Measurements from ENCODE around the gene AURKAIP1. TPM values are rescaled to one million over a fixed set of nuclear protein-coding genes. Genes with fewer than 3 reads are reported as not detected.
"Not testable (repeated sequence)": the region's sequence is repeated elsewhere in the genome, so short reads cannot be mapped to it uniquely, and the experiment has no call there.

AURKAIP1 gene
- total RNA-seq, 6 experiments from 2014 or later = 178 to 206 (median 196) TPM

DNA sequence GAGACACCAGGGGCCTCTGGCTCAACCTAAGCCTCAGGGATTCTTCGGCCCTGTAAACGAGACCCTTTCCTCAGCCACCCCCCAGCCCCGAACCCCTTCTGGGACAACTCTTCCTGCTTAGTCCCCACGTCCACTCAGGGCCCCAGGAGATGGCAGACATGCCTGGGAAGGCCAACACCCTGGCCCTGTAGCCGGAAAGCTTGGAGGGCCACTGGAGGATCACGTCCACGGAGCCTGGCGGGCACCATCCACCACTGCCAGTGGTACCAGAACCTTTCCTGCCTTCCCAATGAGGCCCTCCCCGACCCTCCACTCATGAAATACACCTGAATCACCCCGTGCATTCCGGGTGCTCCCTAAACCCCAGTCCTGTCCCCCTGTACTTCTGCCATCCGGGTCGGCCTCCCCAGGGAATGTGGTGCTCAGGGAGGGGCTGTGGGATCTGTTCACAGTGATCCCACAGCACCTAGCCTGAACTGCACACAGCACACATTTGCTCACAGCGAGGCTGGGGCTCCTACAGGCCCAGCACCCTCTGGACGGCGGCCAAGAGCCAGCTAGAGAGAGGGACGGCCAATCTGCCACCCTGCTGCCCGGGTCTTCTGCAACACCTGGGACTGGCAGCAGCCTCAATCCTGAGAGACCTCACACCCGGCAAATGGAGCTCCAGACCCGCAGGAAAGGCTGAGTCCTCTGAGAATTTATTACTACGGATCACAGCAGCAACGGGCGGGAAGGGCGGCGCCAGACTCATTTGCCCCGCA, 1.8 kb downstream of the AURKAIP1 start:
- Mint-ChIP-seq H3K36me3 (ENCODE audit: low read depth) (no peaks in the 10 kb centered on the region), H3K27ac (peak overlapping the region; percentile 48; the same call in 1 of the 2 replicates), H3K27me3 (ENCODE audit: insufficient read depth) (no peaks in the 10 kb centered on the region), H3K4me3 (peak overlapping the region; percentile 91), H3K4me1 (ENCODE audit: low read depth) (peaks cover 11% of the 10 kb centered on the region; the same call in 1 of the 2 replicates), H3K9me3 (no peaks in the 10 kb centered on the region)
- no peak for DNase-seq
- TF ChIP-seq, protein P1, sequence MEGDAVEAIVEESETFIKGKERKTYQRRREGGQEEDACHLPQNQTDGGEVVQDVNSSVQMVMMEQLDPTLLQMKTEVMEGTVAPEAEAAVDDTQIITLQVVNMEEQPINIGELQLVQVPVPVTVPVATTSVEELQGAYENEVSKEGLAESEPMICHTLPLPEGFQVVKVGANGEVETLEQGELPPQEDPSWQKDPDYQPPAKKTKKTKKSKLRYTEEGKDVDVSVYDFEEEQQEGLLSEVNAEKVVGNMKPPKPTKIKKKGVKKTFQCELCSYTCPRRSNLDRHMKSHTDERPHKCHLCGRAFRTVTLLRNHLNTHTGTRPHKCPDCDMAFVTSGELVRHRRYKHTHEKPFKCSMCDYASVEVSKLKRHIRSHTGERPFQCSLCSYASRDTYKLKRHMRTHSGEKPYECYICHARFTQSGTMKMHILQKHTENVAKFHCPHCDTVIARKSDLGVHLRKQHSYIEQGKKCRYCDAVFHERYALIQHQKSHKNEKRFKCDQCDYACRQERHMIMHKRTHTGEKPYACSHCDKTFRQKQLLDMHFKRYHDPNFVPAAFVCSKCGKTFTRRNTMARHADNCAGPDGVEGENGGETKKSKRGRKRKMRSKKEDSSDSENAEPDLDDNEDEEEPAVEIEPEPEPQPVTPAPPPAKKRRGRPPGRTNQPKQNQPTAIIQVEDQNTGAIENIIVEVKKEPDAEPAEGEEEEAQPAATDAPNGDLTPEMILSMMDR (IDR thresholded peaks at IDR 0.05) = no peak

DNA sequence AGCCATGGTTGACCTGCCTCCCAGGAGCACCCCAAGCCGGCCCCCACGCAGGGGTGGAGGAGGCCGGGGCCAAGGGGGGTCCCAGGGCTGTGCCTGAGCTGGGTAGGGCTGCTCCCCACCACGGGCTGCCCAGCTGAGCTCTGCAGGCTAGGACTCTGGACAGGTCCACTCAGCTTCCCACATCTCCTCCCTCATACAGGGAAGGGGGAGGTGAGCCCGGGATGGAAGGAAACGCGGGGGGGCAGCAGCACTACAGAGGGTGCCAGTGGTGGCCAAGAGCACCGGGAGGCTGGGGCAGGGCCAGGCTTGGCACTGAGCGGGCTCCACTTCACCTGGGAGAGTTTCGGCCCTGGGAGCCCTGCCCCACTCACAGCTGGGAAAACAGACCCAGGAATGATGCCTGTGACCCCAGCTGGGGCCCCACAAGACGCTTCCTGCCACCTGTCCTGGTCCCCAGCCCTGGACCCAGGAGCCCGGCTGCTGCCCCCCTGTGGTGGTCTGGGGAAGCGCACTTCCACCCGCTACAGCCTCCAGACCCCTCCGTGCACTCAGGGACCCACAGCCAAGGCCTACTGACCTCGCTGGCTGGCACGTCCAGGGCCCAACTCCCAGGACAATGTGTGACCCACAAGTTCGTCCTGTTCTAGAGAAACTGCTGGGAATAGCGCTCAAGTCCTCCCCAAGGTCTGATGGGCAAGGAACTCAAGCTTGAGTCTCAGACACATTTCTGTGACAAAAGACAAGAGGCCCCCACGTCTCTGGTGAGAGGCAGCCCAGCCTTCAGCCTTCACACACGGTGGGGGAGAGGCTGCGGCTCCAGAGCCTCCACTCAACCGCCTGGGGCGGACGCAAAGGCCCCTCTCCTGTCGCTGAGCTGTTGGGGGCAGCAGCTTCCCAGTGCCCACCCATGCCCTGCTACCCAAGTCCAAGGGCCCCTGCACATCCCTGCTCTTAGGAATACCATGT, 3.0 kb downstream of the AURKAIP1 start:
- TF ChIP-seq, protein P1 (IDR thresholded peaks at IDR 0.05) = peak; percentile 98
- Mint-ChIP-seq H3K27ac (peak overlapping the region; percentile 59; the same call in 1 of the 2 replicates), H3K27me3 (ENCODE audit: insufficient read depth) (no peaks in the 10 kb centered on the region), H3K9me3 (no peaks in the 10 kb centered on the region), H3K4me1 (ENCODE audit: low read depth) (peaks cover 11% of the 10 kb centered on the region; the same call in 1 of the 2 replicates), H3K36me3 (ENCODE audit: low read depth) (no peaks in the 10 kb centered on the region), H3K4me3 (no peak overlapping the region; the same call in 1 of the 2 replicates)
- DNase-seq = no peak

DNA sequence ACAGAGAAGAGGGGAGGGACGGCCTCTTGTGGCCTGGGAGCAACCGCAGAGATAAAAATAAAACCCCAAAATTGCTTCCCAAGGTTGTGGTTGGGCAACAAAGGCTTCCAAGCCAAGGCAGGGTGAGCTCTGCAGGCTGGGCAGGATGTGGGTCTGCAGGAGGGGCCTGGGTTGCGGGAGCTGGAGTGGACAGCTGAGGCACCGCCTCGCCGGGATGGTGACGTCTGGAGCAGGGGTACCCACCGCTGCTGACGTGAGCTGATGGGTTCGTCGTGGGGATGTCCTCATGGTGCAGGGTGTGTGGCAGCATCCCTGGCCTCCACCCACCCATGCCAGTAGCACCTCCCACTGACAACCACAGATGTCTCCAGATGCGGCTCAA, 3.7 kb downstream of the AURKAIP1 start:
- H3K27ac Mint-ChIP-seq = no peak overlapping the region
- peaks cover 11% of the 10 kb centered on the region; the same call in 1 of the 2 replicates for H3K4me1 Mint-ChIP-seq (ENCODE audit: low read depth)

DNA sequence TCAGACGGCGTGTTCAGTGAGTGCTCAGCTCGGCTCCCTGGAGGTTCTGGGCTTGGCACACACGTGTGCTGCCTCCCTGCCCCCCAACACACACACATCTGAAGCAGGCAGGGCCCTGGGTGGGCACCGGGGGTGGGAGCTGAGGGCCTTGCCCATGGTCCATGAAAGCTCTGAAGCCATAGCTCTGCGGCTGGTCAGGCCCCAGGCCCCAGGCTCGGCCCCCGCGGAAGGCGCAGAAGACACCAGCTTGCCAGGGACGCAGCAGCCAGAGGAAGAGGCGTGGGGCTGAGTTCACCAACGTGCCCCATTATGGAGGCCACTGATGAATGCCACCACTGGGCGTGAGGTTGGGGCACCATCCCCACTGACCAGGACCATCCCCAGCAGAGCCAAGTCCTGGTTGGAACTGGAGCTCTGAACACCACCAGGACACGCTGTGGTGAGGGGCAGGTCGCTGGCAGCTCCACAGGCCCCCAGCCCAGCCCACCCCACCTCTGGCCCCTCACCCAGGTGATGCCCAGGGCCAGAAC, 4.2 kb downstream of the AURKAIP1 start:
- no peak overlapping the region for H3K4me3 Mint-ChIP-seq
- no peak for DNase-seq
- no peaks in the 10 kb centered on the region for H3K9me3 Mint-ChIP-seq

More for the DNA sequence above, 3.7 kb downstream of the AURKAIP1 start:
- no peaks in the 10 kb centered on the region for H3K36me3 Mint-ChIP-seq (ENCODE audit: low read depth)
- H3K27me3 Mint-ChIP-seq (ENCODE audit: insufficient read depth) = no peaks in the 10 kb centered on the region
- TF ChIP-seq, protein P1 (IDR thresholded peaks at IDR 0.05) = no peak
- H3K4me3 Mint-ChIP-seq = no peak overlapping the region
- H3K9me3 Mint-ChIP-seq = no peaks in the 10 kb centered on the region
- DNase-seq = no peak

GRCh38 chr1:1370094-1370493, 4.9 kb downstream of the AURKAIP1 start:
- DNase-seq, H3K27ac Mint-ChIP-seq: not testable (repeated sequence)
- H3K4me1 Mint-ChIP-seq (ENCODE audit: low read depth) = peaks cover 11% of the 10 kb centered on the region; the same call in 1 of the 2 replicates

More for the DNA sequence above, 4.2 kb downstream of the AURKAIP1 start:
- H3K27ac Mint-ChIP-seq = no peak overlapping the region
- TF ChIP-seq, protein P1 (IDR thresholded peaks at IDR 0.05) = no peak
- no peaks in the 10 kb centered on the region for H3K36me3 Mint-ChIP-seq (ENCODE audit: low read depth)
- peaks cover 11% of the 10 kb centered on the region; the same call in 1 of the 2 replicates for H3K4me1 Mint-ChIP-seq (ENCODE audit: low read depth)
- H3K27me3 Mint-ChIP-seq (ENCODE audit: insufficient read depth) = no peaks in the 10 kb centered on the region

More at GRCh38 chr1:1370094-1370493, 4.9 kb downstream of the AURKAIP1 start:
- H3K27me3 Mint-ChIP-seq (ENCODE audit: insufficient read depth); H3K36me3 Mint-ChIP-seq (ENCODE audit: low read depth); H3K4me3 Mint-ChIP-seq; H3K9me3 Mint-ChIP-seq: not testable (repeated sequence)

All from HFFc6 (cell line).